ENCODE data around the gene BANK1. TPM values are rescaled to one million over a fixed set of nuclear protein-coding genes. Genes with fewer than 3 reads are reported as not detected.

The BANK1 gene
- polyA plus RNA-seq, 1 donor from 2014 or later = not detected

- H3K4me3 ChIP-seq (ENCODE audit: low read length) = no peak overlapping the region
- no peak overlapping the region for H3K9ac ChIP-seq (ENCODE audit: low read length)
- TF ChIP-seq RAD21 (conservative IDR thresholded peaks at IDR 0.05) = no peak
- no peak for TF ChIP-seq MXI1 (conservative IDR thresholded peaks at IDR 0.05; ENCODE audit: poor library complexity, severe bottlenecking)
- no peak for TF ChIP-seq POLR2AphosphoS5 (IDR thresholded peaks at IDR 0.05)
- TF ChIP-seq SMC3 (conservative IDR thresholded peaks at IDR 0.05; ENCODE audit: poor library complexity) = no peak
- no peak for TF ChIP-seq EZH2 (IDR thresholded peaks at IDR 0.05; ENCODE audit: borderline replicate concordance, insufficient read depth, low read length, poor library complexity, severe bottlenecking)
- no peak for TF ChIP-seq CTCF (IDR thresholded peaks at IDR 0.05; ENCODE audit: poor library complexity, severe bottlenecking)
- no peak for TF ChIP-seq REST (IDR thresholded peaks at IDR 0.05; ENCODE audit: borderline replicate concordance)
- TF ChIP-seq TAF1 (IDR thresholded peaks at IDR 0.05; ENCODE audit: low read depth) = no peak
- TF ChIP-seq EP300 (conservative IDR thresholded peaks at IDR 0.05; ENCODE audit: poor library complexity, severe bottlenecking) = no peak
- H2AFZ ChIP-seq (ENCODE audit: low read depth, low read length) = no peak overlapping the region
- no peaks in the 10 kb centered on the region for H3K9me2 ChIP-seq (ENCODE audit: insufficient read depth, low read length)
- no peak overlapping the region for H3K27ac ChIP-seq (ENCODE audit: low read length)
- no peaks in the 10 kb centered on the region for H3K27me3 ChIP-seq (ENCODE audit: insufficient read depth, low read depth, low read length)
- H4K20me1 ChIP-seq (ENCODE audit: insufficient read depth) = no peaks in the 10 kb centered on the region
- H3K36me3 ChIP-seq (ENCODE audit: insufficient read depth, low read length) = no peaks in the 10 kb centered on the region
- no peaks in the 10 kb centered on the region for H3K79me2 ChIP-seq (replicated peaks; ENCODE audit: insufficient read depth, low read length)
- H3K9me3 ChIP-seq (ENCODE audit: low read length) = no peaks in the 10 kb centered on the region
- no peaks in the 10 kb centered on the region for H3F3A ChIP-seq (ENCODE audit: insufficient read depth, low read length, poor library complexity, severe bottlenecking)
- H3K4me2 ChIP-seq (ENCODE audit: low read length) = no peak overlapping the region
These were observed 237.4 kb downstream of the BANK1 start for GRCh38 chr4:102027961-102028360.

GRCh38 chr4:102031406-102031805 lies 240.9 kb downstream of the BANK1 start:
- no peak overlapping the region for H3K4me3 ChIP-seq (ENCODE audit: low read length)
- no peaks in the 10 kb centered on the region for H3F3A ChIP-seq (ENCODE audit: insufficient read depth, low read length, poor library complexity, severe bottlenecking)
- no peaks in the 10 kb centered on the region for H3K9me2 ChIP-seq (ENCODE audit: insufficient read depth, low read length)
- H3K4me2 ChIP-seq (ENCODE audit: low read length) = no peak overlapping the region
- H3K36me3 ChIP-seq (ENCODE audit: insufficient read depth, low read length) = no peaks in the 10 kb centered on the region
- H3K9me3 ChIP-seq (ENCODE audit: low read length) = no peaks in the 10 kb centered on the region
- no peaks in the 10 kb centered on the region for H3K79me2 ChIP-seq (replicated peaks; ENCODE audit: insufficient read depth, low read length)
- H2AFZ ChIP-seq (ENCODE audit: low read depth, low read length) = no peak overlapping the region
- H3K9ac ChIP-seq (ENCODE audit: low read length) = no peak overlapping the region
- no peaks in the 10 kb centered on the region for H3K27me3 ChIP-seq (ENCODE audit: insufficient read depth, low read depth, low read length)
- no peak overlapping the region for H3K27ac ChIP-seq (ENCODE audit: low read length)
- TF ChIP-seq MXI1 (conservative IDR thresholded peaks at IDR 0.05; ENCODE audit: poor library complexity, severe bottlenecking) = no peak
- TF ChIP-seq TAF1 (IDR thresholded peaks at IDR 0.05; ENCODE audit: low read depth) = no peak
- TF ChIP-seq EZH2 (IDR thresholded peaks at IDR 0.05; ENCODE audit: borderline replicate concordance, insufficient read depth, low read length, poor library complexity, severe bottlenecking) = no peak
- TF ChIP-seq EP300 (conservative IDR thresholded peaks at IDR 0.05; ENCODE audit: poor library complexity, severe bottlenecking) = no peak
- TF ChIP-seq RAD21 (conservative IDR thresholded peaks at IDR 0.05) = no peak
- no peak for TF ChIP-seq POLR2AphosphoS5 (IDR thresholded peaks at IDR 0.05)
- no peak for TF ChIP-seq CTCF (IDR thresholded peaks at IDR 0.05; ENCODE audit: poor library complexity, severe bottlenecking)
- TF ChIP-seq SMC3 (conservative IDR thresholded peaks at IDR 0.05; ENCODE audit: poor library complexity) = no peak
- TF ChIP-seq REST (IDR thresholded peaks at IDR 0.05; ENCODE audit: borderline replicate concordance) = no peak
- H4K20me1 ChIP-seq (ENCODE audit: insufficient read depth) = no peaks in the 10 kb centered on the region
